Stimulated activated CD4-positive, alpha-beta T cell treated with anti-CD3 and anti-CD28 coated beads, Interleukin-1b, Interleukin-23, amount 100 ng/mL, for 24 hours (primary cell): Measurements from ENCODE around the gene CDYL2.
"Not testable (repeated sequence)": the region's sequence is repeated elsewhere in the genome, so short reads cannot be mapped to it uniquely, and the experiment has no call there.

Experiments used
- DNase-seq, 4 experiments: peaks; one replicate each; pipeline ENCODE4 v3.0.0-alpha.2; 2020; ENCODE audit warnings: low read depth in 4 of 4, low spot score in 1 of 4

Gene CDYL2

GRCh38 chr16:80672379-80672778 is 132.0 kb downstream of the CDYL2 start:
- no peak for DNase-seq

- no peak for DNase-seq
Measured at GRCh38 chr16:80671281-80671849, 133.0 kb downstream of the CDYL2 start.

DNA sequence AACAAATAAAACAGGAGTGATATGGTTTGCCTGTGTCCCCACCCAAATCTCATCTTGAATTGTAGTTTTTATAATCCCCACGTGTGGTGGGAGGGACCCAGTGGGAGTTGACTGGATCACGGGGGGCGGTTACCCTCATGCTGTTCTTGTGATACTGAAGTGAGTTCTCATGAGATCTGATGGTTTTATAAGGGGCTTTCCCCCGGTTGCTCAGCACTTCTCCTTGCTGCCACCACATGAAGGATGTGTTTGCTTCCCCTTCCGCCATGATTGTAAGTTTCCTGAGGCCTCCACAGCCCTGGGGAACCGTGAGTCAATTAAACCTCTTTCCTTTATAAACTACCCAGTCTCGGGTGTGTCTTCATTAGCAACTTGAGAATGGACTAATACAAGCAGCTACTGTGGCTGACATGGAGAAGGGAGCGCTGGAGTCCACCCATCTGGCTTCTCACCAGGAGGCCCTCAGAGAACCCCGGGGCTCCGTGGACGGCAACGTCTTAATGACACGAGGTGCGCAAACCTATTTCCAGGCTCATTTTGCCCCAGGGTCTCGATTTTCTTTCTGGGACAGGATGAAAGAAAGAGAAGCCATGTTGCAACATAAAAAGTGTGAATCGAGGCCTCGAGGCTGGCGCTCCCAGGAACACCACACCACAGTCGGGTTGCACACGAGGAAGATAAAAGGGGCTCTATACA is 134.1 kb downstream of the CDYL2 start:
- peak in 2 of 4 experiments; percentile 10 to 18 for DNase-seq

DNA sequence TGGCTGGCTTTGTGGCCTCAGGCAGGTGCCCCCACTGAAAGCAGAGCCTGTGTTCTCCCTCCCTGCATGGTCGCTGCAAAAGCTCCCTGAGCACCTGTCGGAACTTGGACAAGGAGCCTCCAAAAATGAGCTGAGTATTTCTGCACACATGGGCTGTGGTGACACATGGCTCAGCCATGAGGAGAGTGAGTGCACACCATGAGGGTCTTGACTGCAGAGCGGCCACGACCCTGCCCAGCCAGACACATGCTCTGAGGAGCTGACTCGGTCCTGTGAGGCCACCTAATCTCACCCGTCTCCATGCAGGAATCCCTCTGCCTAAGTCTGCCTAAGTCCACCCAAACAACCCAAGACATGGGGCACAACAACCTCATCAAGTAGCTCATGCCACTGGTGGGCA is 134.7 kb downstream of the CDYL2 start:
- DNase-seq, result no peak

- no peak for DNase-seq
Measured at GRCh38 chr16:80667925-80668324, 136.5 kb downstream of the CDYL2 start.

DNA sequence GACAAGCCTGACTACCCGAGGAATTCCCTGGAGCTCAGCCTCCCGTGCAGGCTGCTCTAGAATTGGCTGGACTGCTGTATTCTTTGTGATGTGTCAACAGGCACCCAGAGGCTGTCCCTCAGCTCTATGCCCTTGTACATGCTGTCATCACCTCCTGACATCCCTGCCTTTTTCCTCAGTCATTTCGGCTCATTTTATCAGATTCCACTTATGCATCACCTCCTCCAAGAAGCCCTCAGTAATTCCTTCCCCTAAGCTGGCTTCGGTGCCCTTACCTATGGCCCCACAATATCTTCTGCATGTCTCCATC is 137.2 kb downstream of the CDYL2 start:
- DNase-seq, result no peak

GRCh38 chr16:80666378-80667250 is 137.8 kb downstream of the CDYL2 start:
- DNase-seq, result no peak

DNA sequence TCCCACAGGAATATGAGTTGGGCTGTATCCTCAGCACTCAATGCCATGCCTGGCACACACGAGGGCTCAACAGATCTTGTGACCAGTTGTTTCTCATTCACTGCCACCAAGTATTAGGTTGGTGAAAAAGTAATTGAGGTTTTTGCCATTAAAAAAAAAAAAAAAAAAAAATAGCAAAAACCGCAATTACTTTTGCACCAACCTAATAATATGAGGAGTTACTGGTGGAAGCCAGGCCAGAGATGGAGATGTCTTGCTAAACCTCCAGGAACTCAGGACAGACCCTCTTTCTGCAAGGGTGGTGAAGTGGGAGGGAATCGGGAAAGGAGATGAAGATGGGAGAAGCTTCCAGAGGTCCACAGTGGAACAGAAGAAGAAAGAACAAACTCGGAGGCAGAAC is 139.0 kb downstream of the CDYL2 start:
- DNase-seq, result no peak

DNA sequence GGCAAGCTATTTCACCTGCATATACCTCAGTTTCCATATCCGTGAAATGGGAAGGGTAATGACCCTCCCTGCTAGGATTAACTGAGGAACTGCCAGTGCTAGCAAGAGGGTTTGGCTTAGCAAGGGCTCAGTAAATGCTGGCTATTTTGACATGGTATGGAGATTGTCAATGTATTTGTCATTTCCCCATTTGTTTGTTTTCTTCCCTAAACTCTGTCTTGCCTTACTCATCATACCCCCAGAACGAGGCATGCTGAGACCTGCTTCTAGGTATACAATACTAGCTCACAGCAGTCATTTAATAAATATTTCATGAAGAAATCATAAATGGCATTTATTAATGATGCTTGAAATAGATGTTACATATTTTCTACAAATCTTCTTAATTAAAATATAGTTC is 139.6 kb downstream of the CDYL2 start:
- no peak for DNase-seq

- DNase-seq, result no peak
Measured at GRCh38 chr16:80664226-80664625, 140.2 kb downstream of the CDYL2 start.

DNA sequence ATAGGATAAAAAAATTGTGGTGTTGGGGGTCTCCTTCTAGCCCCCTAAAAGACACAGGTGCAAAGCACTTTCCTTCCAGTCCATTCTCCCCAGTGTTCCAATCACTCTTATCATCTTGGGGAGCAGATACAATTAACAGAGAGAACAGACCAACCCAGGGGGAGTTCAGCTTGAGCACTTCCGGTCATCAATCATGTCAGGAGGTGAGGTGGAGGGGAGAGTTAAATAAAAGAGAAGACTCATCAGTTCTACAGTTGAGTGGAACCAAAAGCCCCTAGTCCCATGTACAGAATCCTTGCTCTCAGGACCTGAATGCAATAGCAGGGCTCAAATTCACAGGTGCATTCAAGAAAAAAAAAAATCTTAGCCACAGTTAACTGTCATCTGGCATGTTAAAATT is 141.3 kb downstream of the CDYL2 start:
- DNase-seq, result no peak

DNA sequence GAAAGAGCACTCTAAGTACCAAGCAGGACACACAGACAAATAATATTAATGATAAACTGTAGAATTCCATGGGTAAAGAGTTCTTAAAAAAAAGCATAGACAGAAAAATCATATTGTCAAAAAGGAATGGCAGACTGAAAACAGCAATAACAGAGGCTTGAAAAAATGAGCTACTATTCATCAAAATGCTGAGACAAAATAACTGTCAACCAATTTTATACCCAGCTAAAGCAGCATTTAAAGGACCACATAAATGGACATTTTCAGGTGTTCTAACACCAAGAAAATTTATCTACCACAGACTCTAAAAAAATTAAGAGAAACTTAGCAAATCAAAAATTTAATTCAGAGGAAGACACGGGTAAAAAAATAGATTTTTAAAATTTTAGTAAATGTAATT is 144.5 kb downstream of the CDYL2 start:
- no peak for DNase-seq

DNA sequence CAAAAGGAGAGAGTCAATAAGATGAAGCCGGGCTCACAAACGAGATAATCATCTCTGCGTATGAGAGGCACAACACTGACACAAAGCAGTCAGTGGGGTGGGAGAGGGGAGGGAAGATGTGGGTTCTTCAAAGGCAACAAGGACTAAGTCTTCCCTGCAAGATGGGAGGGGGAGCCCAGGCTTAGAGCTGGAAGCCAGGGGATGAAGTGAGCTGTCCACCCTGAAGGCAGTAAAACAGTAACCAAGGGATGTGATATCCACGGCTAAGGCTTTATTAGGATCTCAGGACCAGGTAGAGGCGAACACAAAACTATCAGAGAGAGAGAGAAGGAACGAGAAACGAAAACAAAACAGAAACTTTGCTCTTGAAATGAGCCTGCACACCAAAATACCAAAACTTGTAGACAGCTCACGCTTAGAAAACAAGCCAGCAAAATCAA is 147.7 kb downstream of the CDYL2 start:
- peak in 1 of 4 experiments; percentile 12 for DNase-seq

DNA sequence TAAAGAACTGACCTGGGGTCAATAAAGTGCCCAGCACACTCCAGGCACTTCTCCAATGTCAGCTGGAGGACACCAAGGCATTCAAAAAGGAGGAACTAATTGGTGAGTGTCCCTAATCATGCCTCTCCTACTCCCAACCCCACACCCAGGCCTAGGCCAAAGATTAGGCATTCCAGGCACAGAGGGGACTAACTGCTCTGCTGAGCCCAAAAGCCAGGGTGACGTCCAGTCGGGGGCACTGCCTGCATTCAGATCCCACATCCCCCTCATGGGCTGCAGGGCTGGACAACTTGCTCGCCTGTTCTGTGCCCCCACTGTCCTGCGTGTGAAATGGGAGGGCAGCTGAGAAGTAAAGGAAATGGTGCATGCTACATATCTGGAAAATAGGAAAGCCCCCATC is 148.2 kb downstream of the CDYL2 start:
- no peak for DNase-seq

DNA sequence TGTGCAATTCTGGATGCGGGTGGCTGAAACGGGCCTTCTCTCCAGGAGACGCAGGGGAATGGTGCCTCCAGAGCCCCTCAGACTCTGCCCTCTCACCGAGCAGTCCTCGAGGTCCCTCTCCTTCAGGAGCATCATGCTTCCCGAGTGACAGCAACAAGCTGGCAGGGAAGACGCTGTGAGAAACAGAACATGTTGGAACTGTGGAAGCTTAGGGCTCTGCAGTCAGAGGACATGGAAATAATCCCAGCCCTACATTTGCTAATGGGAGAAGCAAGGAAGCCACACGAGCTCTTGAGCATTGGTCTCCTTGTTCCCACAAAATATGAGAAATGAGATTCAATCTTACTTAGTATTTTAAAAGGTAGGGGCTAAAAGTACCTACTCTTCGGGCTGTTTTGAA is 148.6 kb downstream of the CDYL2 start:
- no peak for DNase-seq

- DNase-seq, result no peak
Measured at GRCh38 chr16:80654094-80654862, 150.1 kb downstream of the CDYL2 start.

DNA sequence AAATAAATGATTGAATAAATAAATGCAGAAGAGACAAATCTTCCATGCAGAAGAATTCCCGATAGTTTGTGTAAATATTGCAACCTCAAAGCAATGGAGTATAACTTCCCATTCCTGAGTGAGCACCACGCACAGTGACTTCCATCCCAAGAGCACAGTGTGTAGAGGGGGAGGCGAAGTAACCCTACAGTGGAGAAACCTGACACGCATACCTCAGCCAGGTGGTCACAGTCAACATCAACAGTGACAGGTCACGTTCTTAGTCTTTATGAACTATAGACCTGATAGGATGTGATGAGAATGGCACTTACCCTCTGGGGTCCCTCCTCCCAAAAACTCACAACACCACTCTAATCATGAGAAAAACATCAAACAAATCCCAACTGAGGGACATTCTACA is 152.0 kb downstream of the CDYL2 start:
- no peak for DNase-seq

DNA sequence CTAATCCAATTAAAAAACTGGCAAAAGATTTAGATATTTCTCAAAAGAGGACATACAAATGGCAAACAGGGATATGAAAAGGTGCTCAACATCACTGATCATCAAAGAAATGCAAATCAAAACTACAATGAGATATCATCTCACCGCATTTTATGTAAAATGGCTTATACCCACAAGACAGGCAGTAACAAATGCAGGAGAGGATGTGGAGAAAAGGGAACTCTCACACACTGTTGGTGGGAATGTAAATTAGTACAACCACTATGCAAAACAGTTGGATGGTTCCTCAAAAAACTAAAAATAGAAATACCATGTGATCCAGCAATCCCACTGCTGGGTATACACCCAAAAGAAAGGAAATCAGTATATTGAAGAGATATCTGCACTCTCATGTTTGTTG is 154.1 kb downstream of the CDYL2 start:
- not testable (repeated sequence) for DNase-seq

DNA sequence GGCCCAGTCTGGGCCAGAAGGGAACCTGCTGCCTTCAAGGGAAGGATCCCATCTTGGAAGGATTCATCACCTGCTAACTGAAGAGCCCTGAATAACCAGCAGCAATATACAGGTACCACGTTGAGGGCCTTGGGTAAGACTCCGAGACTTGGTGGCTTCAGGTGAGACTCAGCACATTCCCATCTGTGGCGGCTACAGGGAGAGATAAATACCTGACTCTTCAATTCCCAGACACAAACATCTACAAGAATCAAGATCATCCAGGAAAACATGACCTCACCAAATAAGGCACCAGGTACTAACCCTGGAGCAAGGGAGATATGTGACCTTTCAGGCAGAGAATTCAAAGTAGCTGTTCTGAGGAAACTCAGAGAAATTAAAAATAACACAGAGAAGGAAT is 164.1 kb downstream of the CDYL2 start:
- no peak for DNase-seq

DNA sequence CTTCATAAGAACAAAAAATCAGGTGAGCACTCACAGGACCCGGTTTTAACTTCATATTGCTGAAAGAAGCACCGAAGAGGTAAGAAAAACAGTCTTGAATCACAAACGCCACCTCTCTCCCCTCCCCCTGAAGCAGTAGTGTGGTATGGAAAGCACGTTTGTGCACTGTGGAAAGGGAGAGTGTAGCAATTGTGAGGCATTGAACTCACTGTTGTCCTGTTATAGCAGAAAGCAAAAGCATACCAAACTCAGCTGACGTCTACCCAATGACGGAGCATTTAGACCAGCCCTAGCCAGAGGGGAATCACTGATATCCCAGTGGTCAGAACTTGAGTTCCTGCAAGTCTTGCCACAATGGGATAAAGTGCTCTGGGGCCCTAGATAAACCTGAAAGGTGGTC is 164.8 kb downstream of the CDYL2 start:
- no peak for DNase-seq

- DNase-seq, result no peak
Measured at GRCh38 chr16:80637621-80638020, 166.8 kb downstream of the CDYL2 start.

- DNase-seq, result no peak
Measured at GRCh38 chr16:80631581-80631980, 172.8 kb downstream of the CDYL2 start.
